Activated gamma-delta T cell (primary cell): ENCODE data around the gene KLF1.
"Not testable (repeated sequence)": the region's sequence is repeated elsewhere in the genome, so short reads cannot be mapped to it uniquely, and the experiment has no call there.

Source experiments
- DNase-seq: peaks from one replicate; lab custom pipeline; 2025; lab: John Stamatoyannopoulos, UW
- total RNA-seq, 2 donors: gene quantifications; one replicate each; lab custom pipeline; 2026; lab: John Stamatoyannopoulos, UW

KLF1 gene
- 0.36 to 3.2 reads per million in 2 donors for total RNA-seq

DNA sequence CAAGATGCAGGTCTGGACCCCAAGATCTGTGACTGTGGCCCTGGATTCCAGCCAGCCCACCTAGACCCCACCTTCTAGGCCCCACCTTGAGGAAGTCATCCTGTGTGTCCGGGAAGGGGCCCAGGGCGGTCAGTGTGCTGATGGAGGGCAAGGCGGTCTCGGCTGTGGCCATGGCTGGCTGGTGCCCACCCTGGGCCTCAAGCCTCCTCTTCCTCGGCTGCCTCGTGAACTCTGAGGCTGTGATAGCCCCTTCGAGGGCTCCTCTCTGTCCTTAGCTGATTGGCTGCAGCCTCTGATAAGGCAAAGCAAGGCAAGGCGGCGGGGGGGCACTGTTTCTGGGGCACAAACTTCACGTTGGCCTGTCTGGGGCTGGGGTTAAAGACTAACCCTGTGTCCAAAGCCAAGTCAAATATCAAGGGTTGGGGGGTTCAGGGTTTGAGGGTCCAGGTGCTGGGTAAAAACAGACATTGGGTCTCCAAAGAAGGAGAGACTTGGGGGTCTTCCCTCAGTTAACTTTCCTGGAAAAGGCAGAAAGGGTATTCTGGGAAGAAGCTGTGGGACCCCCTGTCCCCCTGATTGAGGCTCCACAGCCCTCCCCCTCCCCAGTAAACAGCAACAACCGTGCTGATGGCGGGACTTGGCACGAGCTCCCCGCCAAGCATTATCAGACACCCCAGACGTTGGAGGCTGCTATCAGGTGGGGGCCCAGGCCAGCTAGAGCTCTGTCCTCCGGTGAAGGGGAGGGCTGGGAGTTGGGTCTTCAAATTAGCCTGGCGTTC, at the start of gene KLF1:
TSS of gene KLF1 (minus strand) at position 233 of the 779 bp plus-strand sequence. CDS start at position 172, 61 bp downstream.
- DNase-seq = no peak

DNA sequence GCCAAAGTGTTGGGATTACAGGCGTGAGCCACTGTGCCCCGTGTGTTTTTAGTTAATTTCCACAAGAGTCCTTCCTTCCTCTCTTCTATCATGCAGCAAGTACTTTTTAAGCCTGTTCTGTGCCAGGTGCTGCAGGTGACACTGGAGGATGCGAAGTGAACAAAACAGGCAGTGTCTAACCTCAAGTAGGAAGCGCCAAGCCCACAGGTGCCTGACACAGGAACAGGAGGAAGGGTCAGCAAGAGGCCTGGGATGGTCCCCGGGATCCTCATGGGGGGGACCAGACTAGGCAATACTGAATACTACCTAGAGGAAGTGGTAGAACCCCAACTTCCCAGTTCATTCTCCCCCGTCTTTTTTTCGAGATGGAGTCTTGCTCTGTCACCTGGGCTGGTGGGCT, 49.6 kb upstream of the KLF1 start:
- no peak for DNase-seq

DNA sequence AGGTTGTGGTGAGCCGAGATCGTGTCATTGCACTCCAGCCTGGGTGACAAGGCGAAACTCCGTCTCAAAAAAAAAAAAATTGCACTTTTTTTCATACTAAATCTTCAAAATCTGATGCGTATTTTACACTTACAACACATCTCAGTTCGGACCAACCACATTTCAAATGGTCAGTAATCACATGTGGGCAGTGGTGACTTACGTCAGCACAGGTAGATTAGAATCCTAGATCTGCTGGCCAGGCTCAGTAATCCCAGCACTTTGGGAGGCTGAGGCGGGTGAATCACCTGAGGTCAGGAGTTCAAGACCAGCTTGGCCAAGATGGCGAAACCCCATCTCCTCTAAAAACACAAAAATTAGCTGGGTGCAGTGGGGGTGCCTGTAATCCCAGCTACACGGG, 48.1 kb upstream of the KLF1 start:
- DNase-seq = no peak

DNA sequence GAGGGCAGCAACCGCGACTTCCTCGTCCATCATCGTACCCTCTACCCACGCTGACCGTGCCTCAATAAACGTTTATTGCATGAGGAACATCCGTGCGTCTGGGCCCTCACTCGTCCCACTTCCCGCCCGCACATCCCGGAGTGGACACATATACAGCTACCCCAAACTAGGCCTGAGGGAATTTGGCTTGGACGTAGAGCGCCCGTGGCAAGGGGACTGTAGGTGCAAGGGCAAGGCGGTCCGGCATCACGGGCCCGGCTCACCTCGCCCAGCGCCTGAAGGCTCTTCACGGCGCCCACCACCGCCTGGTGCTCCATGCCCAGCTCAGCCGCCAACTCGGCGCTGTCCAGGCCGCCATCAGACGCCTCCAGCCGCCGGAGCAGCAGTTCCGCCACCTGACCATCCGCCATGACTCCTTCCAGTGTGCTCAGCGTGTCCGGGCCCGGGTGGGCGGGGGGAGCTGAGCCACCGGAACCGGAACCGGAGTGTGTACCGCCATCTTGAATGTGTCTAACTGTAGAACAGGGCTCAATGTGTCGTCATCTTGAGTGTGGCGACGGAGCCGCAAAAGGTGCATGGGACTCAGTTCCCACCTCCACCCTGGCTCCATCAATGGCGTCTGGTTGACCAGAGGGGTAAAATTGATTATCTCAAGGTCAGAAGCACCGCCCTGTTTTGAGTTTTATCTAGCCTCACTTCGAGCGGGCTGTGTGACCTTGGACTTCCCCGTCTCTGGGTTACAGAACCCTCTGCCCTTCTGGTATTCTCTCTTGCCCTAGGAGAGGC, 46.5 kb upstream of the KLF1 start, which contains the start of gene FARSA:
TSS of gene FARSA (minus strand) at position 425 of the 786 bp plus-strand sequence. CDS start at position 410, 15 bp downstream.
- peak; percentile 73 for DNase-seq

DNA sequence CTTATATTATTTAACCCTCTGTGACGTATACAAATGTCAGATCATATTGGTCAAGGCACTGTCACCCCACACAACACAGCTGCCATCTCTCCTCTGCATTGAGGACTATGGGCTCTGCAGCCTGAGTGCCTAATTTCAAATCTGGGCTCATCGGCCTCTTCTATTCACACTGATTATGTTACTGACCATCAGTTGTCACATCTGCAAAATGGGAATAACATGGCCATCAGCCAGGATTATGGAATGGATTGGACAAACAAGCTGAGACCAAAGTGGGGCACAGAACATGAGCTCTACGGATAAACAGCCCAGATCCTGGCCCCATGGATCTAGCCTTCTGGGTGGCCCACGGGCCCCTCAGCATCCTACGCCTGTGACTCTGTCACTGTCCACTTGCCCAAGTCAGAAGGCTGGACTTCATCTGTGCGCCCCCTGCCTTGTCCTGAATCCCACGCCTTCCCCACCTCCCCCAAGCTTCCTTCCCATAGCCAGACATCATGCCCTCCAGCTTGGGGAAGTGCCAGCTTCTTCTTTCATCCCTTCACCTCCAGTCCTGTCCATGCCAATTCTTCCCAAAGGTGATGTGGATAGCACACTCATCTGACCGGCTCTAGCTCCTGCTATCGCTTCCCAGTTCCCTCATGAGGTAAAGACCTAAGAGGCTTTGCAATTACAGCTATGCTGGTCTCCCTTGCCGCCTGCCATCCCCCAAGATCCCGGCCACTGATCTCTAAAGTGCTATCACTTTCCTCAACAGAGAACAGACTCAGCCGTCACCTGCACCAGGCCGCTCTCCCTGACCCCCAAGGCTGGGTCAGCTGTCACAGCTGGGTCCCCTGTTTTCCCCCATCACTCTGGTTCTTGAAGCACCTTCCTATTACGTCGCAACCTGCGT, 45.6 kb upstream of the KLF1 start:
- no peak for DNase-seq

DNA sequence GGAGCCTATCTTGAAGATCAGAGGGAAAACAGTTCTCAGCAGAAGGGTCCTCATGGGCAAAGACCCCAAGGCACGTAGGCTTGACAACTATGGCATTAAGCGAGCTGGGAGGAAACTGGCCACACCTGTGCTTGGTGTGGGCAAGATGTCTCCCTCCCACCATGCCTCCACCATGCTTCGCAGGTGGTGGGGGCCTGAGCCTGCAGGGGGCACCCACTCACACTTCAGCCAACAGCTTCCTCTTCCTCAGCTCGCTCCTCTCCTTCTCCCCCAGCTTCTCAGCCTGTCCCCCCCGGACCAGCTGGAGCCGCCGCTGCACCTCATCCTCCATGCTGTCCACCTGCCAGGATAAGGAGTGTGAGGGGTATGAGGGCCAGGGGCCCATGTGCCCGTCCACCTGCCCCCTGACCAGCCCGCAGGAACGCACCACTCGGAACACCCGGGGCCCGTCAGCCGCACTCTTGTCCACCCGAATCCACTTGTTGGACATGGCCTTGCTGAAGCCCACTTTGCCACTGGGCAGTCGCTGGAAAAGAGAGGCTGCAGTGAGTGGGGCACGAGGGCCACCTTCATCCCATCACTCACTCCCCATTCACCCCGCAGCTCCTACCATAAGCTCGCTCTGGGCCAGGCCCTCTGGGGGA, 43.1 kb upstream of the KLF1 start:
- DNase-seq = no peak

DNA sequence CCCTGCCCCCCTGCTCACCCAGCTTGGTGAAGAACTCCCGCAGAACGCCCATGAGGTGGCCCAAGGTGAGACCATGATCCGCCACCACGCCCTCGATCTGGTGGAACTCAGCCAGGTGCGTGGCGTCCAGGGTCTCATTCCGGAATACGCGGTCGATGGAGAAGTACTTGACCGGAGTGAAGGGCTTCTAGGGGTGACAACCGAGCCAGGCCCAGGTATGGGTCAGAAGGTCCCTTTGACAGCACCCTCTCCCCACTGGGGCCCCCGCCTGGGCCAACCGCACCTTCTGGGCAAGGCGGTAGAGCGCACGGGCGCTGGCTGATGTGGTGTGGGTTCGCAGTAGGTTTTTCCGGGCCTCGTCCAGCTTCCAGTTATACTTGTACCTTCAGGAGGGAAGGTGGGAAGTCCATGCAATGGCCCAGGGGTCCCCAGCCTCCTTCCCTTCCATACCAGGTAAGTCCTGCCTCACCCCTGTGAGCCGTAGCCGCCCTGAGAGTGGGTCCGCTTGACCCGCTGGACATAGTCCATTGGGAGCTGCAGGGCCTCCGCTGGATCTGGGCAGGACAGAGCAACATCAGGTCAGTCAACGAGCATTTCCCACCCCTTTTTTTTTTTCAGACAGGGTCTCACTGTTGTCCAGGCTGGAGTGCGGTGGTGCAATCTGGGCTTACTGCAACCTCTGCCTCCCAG, 37.8 kb upstream of the KLF1 start:
- DNase-seq = no peak

DNA sequence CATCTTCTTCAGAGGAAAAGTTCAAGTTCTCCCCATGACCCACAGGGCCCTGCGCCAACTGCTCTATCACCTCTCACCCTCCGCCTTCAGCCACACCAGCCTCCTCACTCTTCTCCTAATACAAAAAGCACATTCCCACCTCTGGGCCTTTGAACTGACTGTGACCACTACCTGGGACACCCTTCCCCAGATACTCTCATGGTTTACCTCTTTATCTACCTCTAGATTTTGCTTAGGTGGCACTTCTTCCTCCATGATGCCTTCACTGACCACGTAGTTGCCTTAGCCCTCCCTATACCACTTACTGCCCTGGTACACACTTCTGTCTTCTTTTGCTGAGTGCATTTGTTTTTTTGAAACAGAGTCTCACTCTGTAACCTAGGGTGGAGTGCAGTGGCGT, 36.0 kb upstream of the KLF1 start:
- DNase-seq = no peak

DNA sequence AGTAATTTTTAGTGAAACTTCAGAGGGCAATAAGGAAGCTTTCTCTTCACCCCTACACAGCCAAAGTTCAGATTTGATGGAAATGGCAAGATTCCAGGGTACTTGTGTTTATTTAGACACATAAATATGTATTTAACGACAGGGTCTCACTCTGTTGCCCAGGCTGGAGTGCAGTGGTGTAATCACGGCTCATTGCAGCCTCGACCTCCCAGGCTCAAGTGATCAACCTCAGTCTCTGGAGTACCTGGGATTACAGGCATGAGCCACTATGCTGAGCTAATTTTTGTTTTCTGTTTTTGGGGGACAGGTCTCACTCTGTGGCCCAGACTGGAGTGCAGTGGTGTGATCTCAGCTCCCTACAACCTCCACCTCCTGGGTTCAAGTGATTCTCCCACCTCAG, 34.0 kb upstream of the KLF1 start:
- no peak for DNase-seq

DNA sequence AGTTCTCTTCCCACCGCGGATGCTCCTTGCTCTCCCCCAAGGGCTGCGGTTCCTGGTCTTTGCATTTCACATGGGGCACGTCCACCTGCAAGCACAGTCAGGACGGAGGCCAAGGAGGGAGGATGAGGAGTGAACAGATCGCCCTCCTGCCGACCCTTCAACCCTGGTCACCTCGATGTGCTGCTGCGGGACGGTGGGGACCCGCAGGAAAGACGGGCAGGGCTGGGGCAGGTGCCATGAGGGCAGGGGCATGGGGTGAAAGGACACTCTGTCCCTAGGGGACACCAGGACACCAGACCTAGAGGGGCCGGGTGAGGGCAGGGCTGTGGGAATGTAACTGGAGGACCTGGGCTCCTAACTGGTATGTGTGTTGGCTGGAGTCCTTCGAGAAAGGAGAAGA, 31.3 kb upstream of the KLF1 start:
- DNase-seq = no peak

DNA sequence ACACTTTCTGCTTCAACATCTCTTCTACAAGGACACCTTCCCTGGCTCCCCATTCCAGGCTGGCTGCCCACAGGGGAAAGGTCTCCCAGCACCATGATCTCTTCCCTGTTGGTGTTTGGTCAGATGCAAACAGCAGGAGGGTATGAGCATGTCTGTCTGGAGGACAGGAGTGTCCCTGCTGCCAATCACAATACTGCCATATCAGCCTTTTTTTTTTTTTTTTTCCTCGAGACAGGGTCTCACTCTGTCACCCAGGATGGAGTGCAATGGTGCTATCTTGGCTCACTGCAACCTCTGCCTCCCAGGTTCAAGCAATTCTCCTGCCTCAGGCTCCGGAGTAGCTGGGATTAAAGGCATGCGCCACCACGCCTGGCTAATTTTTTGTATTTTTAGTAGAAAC, 28.9 kb upstream of the KLF1 start:
- DNase-seq = not testable (repeated sequence)

DNA sequence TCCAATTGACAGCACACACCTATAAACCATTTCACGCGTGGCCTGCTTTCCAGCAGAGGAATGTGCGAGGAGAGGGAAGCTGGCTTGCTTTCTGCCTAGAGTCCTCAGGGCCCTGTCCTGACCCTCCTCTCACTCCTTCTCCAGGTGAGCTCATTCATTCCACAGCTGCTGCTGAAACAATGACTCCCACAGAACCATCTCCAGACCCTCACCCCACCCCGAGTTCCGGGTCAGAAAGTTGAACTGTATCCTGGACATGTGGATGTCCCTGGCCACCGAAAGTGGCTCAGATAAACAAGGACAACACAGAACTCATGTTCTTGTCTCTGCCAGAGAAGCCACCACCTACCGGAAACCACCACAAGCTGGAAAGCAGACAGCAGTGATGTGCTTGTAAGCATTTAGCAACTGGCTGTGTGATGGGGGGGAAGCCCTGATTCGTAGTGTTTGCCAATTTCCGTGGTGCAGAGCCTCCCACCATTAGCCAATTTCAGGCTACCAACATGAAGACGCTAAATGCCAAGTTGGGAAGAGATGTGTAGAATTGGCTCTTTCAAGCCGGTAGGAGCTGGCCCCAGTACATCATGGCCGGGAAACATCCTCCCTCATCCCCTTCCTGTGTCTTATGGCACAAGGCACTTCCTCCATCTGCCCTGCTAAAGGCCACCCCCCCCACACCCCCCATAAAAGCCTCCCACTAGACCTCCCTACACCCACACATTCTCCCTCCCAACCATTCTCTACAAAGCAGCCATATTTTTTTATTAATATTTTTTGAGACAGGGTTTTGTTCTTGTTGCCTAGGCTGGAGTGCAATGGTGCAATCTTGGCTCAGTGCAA, 27.1 kb upstream of the KLF1 start:
- DNase-seq = no peak

DNA sequence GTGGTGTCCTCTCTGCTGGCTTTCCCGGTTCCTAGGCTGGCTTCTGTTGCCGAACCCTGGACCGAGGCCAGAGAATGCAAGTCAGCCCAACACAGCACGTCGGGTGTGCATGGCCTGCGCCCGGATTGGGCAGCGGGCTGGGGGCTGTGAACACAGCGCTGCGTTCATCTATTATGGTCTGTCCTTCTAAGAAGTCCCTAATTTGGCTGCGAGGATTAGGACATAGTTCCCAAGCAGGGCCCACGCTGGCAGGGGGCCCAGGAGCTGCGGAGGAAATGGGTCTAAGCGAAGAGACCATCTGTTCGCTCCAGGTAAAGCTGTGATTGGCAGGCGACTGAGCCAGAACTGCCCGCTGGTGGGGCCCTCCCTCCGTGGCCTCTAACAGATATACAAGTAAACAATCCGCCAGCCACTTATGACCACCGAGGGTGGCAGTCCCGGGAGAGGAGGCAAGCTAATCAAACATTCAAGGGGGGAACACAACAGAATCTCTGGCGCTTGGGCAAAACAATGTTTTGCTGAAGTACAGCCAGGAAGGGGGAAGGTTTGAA, 26.1 kb upstream of the KLF1 start:
- no peak for DNase-seq

DNA sequence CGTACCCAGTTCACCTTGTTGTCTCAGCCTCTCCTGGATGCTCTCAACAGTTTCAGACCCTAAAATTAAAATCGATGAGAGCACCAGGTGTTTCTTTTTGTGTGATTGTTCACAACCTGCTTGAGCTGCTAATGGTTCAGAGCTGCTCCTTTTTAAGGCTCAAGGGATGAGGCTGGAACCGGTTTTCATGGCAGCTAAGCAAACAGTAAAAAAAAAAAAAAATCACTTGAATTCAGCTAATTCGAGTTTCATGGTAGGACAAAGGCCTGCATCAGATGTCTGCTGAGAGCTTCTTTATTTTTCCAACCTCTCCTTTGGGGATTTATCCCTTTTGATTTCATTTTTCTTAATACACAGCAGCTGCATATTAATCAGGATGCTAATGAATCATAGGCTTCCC, 25.6 kb upstream of the KLF1 start:
- no peak for DNase-seq

DNA sequence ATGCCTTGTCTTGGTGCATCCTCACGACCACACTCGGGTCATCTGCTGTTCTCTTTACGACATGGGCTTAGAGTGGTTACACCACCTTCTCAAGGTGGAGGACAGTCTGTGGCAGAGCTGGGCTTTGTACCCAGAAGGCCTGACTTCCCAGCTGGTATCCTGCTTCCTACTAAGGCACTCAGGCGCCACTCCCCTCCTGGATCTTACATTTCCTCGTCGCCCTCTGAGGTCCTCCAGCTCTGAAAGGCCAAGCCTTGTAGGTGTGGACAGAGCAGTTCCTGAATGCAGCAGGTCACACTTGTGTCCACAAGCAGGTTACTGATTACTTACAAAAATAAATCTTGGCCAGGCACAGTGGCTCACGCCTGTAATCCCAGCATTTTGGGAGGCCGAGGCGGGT, 20.2 kb upstream of the KLF1 start:
- DNase-seq = no peak

DNA sequence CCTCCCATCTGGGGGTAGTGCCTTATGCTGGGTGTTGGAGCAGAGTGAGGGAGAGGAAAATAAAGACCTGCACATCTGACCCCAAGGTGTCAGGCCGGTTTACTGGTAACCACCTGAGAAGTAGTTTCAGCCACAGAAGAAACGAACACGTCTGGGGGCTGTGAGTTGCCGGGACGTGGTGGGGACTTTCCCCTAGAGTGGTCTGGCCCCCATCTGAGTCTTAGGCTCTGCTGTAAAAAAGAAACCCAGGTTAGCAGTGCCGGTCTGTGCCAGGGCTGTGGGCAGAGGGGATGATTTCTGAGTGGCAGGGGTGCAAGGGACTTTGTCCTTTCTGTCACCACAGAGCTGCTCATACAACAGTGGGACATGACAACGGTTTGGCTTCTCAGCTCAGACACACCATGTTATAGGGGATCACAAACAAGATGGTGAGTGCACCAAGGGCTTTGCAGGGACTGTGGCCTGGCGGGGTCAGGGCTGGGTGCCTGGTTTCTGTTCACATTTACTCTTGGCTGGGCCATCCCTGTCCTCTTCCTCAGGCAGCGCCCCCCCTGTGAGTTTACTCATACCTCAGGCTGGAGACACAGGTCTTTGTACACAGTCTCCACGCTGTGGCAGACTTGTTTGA, 13.0 kb upstream of the KLF1 start:
- DNase-seq = no peak

DNA sequence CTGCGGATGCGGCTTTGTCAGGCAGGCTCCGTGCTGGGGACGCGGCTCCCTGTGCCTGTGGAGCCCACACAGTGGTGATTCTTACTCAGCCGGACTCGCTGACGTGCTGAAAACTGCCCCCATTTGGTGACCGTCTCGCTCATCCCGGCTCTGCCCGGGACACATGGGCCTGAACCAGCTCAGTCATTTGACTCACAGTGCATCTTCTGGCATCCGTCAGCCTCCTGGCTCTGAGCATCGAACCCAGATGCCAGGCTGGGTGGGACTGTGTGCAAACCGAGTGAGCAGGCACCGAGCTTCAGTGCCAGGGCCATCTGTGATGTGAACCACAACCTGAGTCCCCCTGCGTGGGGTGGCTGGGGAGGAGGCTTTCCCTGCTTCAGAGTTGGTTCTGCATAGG, 9.5 kb upstream of the KLF1 start:
- no peak for DNase-seq

DNA sequence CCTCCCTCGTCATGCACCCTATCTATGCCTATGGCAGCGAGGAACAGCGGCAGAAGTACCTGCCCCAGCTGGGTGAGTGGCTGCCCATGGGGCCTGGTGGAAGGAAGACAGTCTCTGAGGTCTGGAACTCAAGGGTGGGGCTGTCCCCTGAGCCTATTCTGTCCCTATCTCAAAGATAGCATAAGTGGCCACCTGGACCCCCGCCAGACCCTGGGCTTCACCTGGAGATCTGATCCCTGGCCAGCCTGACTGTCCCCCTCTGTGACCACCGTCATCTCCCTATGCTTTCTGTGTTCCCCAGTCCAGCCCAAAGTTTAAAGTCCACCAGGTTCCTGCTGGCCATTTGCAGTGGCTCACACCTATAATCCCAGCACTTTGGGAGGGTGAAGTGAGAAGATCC, 6.6 kb upstream of the KLF1 start:
- DNase-seq = no peak

DNA sequence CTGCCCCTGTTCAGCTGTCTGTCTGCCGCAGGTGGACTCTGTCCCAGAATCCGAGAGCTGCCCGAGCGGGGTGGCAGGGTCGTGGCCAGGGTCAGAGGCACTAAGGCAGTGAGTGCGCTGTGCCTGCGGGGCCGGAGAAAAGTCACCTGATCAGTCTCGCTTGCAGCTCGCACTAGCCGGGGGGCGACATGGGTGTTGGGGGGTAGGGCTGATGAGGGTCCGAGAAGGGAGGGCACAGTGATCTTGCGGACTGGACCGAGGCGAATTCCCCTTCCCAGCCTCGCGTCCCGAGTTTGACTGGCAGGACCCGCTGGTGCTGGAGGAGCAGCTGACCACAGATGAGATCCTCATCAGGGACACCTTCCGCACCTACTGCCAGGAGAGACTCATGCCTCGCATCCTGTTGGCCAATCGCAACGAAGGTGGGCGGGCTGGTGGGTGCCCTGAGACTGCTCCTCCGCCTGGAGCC, 4.6 kb upstream of the KLF1 start:
- DNase-seq = no peak
